ENCODE data around the gene CENPM.
"Not testable (repeated sequence)": the region's sequence is repeated elsewhere in the genome, so short reads cannot be mapped to it uniquely, and the experiment has no call there.

CENPM gene

GRCh38 chr22:41964112-41964491 lies 17.1 kb upstream of the CENPM start:
- TF ChIP-seq CTCF (IDR thresholded peaks at IDR 0.05; ENCODE audit: low read depth, low read length), result no peak
- H3K4me3 ChIP-seq (ENCODE audit: low read depth, low read length), result no peak overlapping the region

GRCh38 chr22:41963453-41964111 lies 16.6 kb upstream of the CENPM start:
- TF ChIP-seq CTCF (IDR thresholded peaks at IDR 0.05; ENCODE audit: low read depth, low read length), result no peak
- H3K4me3 ChIP-seq (ENCODE audit: low read depth, low read length), result no peak overlapping the region

GRCh38 chr22:41957941-41958556 lies 11.1 kb upstream of the CENPM start:
- H3K4me3 ChIP-seq (ENCODE audit: low read depth, low read length), result no peak overlapping the region
- TF ChIP-seq CTCF (IDR thresholded peaks at IDR 0.05; ENCODE audit: low read depth, low read length), result no peak

GRCh38 chr22:41952713-41953112 lies 5.8 kb upstream of the CENPM start:
- H3K4me3 ChIP-seq (ENCODE audit: low read depth, low read length), result no peak overlapping the region
- no peak for TF ChIP-seq CTCF (IDR thresholded peaks at IDR 0.05; ENCODE audit: low read depth, low read length)

GRCh38 chr22:41951898-41952474 lies 5.0 kb upstream of the CENPM start, which contains the start of gene SMIM45:
Gene SMIM45, plus strand, starts transcription at chr22:41952150.
- no peak for TF ChIP-seq CTCF (IDR thresholded peaks at IDR 0.05; ENCODE audit: low read depth, low read length)
- no peak within 1 kb of the TSS for H3K4me3 ChIP-seq (ENCODE audit: low read depth, low read length)

GRCh38 chr22:41949297-41949965 lies 2.5 kb upstream of the CENPM start:
- no peak for TF ChIP-seq CTCF (IDR thresholded peaks at IDR 0.05; ENCODE audit: low read depth, low read length)
- H3K4me3 ChIP-seq (ENCODE audit: low read depth, low read length), result no peak overlapping the region

- H3K4me3 ChIP-seq (ENCODE audit: low read depth, low read length), result not testable (repeated sequence)
These were observed 2.0 kb upstream of the CENPM start for GRCh38 chr22:41948928-41949296.
